CD4-positive, CD25-positive, alpha-beta regulatory T cell (primary cell): ENCODE data around the gene SYNGR1. TPM values are rescaled to one million over a fixed set of nuclear protein-coding genes. Genes with fewer than 3 reads are reported as not detected.
A peak's percentile ranks its signal among the peaks of the same experiment; 100 is the strongest.

Experiments
- ATAC-seq, 2 donors: fragments of 150-1000 bp; cut with Tn5 transposase; one replicate each; pipeline ENCODE4 v1.10.0; 2021; ENCODE audit warnings: low read depth in 2 of 2, moderate number of reproducible peaks in 2 of 2, moderate library complexity in 1 of 2
- DNase-seq, 3 donors: peaks; one replicate each; pipeline versions ENCODE4 v3.0.0 to v3.0.0-alpha.2; 2012 to 2022; ENCODE audit warnings: mixed read lengths in 1 of 3
- H3K27ac ChIP-seq: one replicate; pipeline ENCODE4 v1.7.0; 2013; ENCODE audit warnings: mild to moderate bottlenecking, low read length; ENCODE audit not compliant: insufficient read depth, poor library complexity, severe bottlenecking
- H3K27me3 ChIP-seq: one replicate; pipeline ENCODE4 v1.7.0; 2013; ENCODE audit warnings: low read length; ENCODE audit not compliant: control insufficient read depth, insufficient read depth
- H3K36me3 ChIP-seq: one replicate; pipeline ENCODE4 v1.7.0; 2013; ENCODE audit warnings: mild to moderate bottlenecking, low read length, moderate library complexity; ENCODE audit not compliant: control insufficient read depth, insufficient read depth
- H3K4me1 ChIP-seq: 2 replicates; pipeline ENCODE4 v1.7.0; 2013; ENCODE audit warnings: mild to moderate bottlenecking, low read length; ENCODE audit not compliant: insufficient read depth, control insufficient read depth, poor library complexity, severe bottlenecking
- H3K4me3 ChIP-seq: one replicate; pipeline ENCODE4 v1.7.0; 2013; ENCODE audit warnings: low read depth, mild to moderate bottlenecking, low read length, moderate library complexity
- H3K9me3 ChIP-seq, 2 experiments: 1 replicate in 1 of 2; 2 replicates in 1 of 2; pipeline ENCODE4 v1.7.0; 2013; ENCODE audit warnings: low read length in 2 of 2, mild to moderate bottlenecking in 1 of 2, moderate library complexity in 1 of 2; ENCODE audit not compliant: control insufficient read depth in 2 of 2
- H3K27ac Mint-ChIP-seq, 3 donors: one replicate each; pipeline ENCODE4 v1.8.0; 2020 to 2022; ENCODE audit warnings: mild to moderate bottlenecking in 3 of 3, mixed read lengths in 3 of 3, moderate library complexity in 2 of 3
- H3K27me3 Mint-ChIP-seq: one replicate; pipeline ENCODE4 v1.8.0; 2022; ENCODE audit warnings: mild to moderate bottlenecking, mixed read lengths
- H3K36me3 Mint-ChIP-seq: one replicate; pipeline ENCODE4 v1.8.0; 2020; ENCODE audit warnings: mixed read lengths
- H3K4me1 Mint-ChIP-seq, 4 donors: one replicate each; pipeline ENCODE4 v1.8.0; 2020 to 2022; ENCODE audit warnings: mixed read lengths in 4 of 4, mild to moderate bottlenecking in 1 of 4
- H3K4me3 Mint-ChIP-seq, 4 donors: one replicate each; pipeline ENCODE4 v1.8.0; 2020 to 2022; ENCODE audit warnings: mild to moderate bottlenecking in 4 of 4, mixed read lengths in 4 of 4, moderate library complexity in 3 of 4
- H3K9me3 Mint-ChIP-seq, 7 donors: one replicate each; pipeline ENCODE4 v1.8.0; 2020 to 2022; ENCODE audit warnings: mixed read lengths in 7 of 7, mild to moderate bottlenecking in 3 of 7, moderate library complexity in 2 of 7
- polyA plus RNA-seq, 4 donors: library from polyadenylated mRNA; unstranded; fragments of 300-500 nt; fragmentation: Illumina TruSeq; gene quantifications; one replicate each; pipeline ENCODE4 v1.2.3, GENCODE V29; 2021
- total RNA-seq: library from RNA; stranded (reverse); gene quantifications from one replicate; pipeline ENCODE4 v1.2.3, GENCODE V29; 2022

The SYNGR1 gene
- total and polyA plus RNA-seq, 5 donors from 2014 or later = 0.22 to 1.1 (median 0.59) TPM

DNA sequence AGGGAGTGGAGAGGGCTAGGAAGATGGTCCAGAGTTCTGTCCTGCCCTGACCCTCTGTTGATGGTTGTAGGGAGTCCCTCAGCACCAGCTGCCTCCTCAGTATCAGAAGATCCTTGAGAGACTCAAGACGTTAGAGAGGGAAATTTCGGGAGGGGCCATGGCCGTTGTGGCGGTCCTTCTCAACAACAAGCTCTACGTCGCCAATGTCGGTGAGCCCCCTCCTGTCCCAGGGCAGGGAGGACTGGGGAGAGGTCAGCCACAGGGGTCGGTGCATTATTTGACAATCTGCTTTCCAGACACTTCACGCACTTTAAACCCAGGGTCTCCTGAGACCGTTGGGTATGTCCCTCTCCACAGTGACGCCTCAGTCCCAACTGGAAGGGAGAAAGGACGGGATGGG is 67.8 kb downstream of the SYNGR1 start:
- Histone ChIP-seq H3K27ac (no peak overlapping the region), H3K27me3 (no peaks in the 10 kb centered on the region), H3K36me3 (peaks cover 66% of the 10 kb centered on the region), H3K9me3 (no peaks in the 10 kb centered on the region), H3K4me3 (no peak overlapping the region), H3K4me1 (peaks cover 11% of the 10 kb centered on the region)
- Mint-ChIP-seq H3K9me3 (no peaks in the 10 kb centered on the region), H3K4me3 (no peak overlapping the region), H3K27me3 (no peaks in the 10 kb centered on the region), H3K4me1 (peaks cover 0 to 23% (median 10%) of the 10 kb centered on the region in 4 donors), H3K27ac (no peak overlapping the region), H3K36me3 (peaks cover 30% of the 10 kb centered on the region)
- no peak for DNase-seq
- no peak for ATAC-seq

DNA sequence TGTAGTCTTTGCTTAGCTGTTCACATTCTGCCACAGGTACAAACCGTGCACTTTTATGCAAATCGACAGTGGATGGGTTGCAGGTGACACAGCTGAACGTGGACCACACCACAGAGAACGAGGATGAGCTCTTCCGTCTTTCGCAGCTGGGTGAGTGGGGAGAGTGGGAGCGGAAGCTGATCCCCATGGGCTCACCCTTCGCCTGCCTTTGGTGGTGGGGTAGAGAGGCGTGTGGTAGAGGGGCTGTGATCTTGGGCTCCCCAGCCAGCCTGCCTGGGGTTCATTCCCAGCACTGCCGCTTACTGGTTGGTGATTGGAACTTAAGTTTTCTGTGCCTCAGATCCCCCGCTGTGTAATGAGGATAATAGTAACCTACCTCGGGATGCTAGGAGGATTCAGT is 68.9 kb downstream of the SYNGR1 start:
- peaks cover 72% of the 10 kb centered on the region for H3K36me3 ChIP-seq
- Mint-ChIP-seq H3K4me1 (peaks cover 0 to 13% (median 5%) of the 10 kb centered on the region in 4 donors), H3K36me3 (peaks cover 30% of the 10 kb centered on the region), H3K4me3 (no peak overlapping the region), H3K27me3 (no peaks in the 10 kb centered on the region), H3K9me3 (no peaks in the 10 kb centered on the region), H3K27ac (peak overlapping the region in 1 of 3 donors; percentile 38)
- H3K4me3 ChIP-seq = no peak overlapping the region
- H3K27ac ChIP-seq = no peak overlapping the region
- peaks cover 3% of the 10 kb centered on the region for H3K4me1 ChIP-seq
- H3K9me3 ChIP-seq = no peaks in the 10 kb centered on the region
- DNase-seq (no peak), ATAC-seq (no peak)
- no peaks in the 10 kb centered on the region for H3K27me3 ChIP-seq

DNA sequence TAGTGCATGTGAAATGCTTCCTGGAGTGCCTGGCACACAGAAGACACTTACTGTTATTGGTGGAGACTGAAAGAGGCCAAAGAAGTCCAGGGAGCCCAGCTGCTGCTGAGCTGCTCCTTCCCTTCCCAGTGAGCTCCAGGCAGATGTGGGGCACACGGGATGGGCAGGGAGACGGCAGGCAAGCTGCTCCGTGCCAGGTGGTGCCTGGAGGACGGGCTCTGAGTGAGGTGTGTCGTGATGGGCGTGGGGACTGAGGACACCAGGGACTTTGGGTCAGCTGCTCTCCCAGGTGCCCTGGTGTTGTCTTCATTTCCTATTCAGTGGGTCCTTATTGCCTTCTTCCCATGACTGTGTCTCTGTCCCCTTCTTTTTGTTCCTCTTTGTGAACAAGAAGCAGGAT is 69.3 kb downstream of the SYNGR1 start:
- H3K27me3 Mint-ChIP-seq = no peaks in the 10 kb centered on the region
- Histone ChIP-seq H3K4me3 (no peak overlapping the region), H3K27me3 (no peaks in the 10 kb centered on the region), H3K27ac (no peak overlapping the region), H3K4me1 (no peaks in the 10 kb centered on the region), H3K9me3 (no peaks in the 10 kb centered on the region), H3K36me3 (peaks cover 76% of the 10 kb centered on the region)
- no peak for DNase-seq
- no peak overlapping the region for H3K4me3 Mint-ChIP-seq
- peaks cover 34% of the 10 kb centered on the region for H3K36me3 Mint-ChIP-seq
- H3K27ac Mint-ChIP-seq = peak overlapping the region in 1 of 3 donors; percentile 38
- H3K4me1 Mint-ChIP-seq = peaks cover 0 to 9% (median 2%) of the 10 kb centered on the region in 4 donors
- peaks cover 0 to 2% (median 0%) of the 10 kb centered on the region in 7 donors for H3K9me3 Mint-ChIP-seq
- ATAC-seq = no peak

DNA sequence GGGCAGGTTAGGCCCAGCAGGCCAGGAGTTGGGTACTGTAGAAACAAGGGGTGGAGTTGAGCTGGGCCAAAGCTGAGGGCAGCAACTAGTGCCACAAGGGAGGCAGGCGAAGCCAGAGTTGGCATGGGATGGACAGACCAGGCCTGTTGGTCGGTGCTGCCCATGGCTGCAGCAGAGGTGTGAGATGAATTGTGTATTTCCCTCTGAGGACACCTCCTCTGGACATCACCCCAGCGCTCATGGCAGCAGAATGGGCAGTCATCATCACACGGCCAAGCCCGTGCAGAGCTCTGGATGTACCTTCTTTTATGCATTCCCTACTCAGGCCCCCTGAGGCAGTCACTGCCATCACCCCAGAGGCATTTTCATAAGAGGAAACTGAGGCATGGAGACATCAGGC is 70.1 kb downstream of the SYNGR1 start:
- H3K4me3 Mint-ChIP-seq = no peak overlapping the region
- Histone ChIP-seq H3K4me3 (no peak overlapping the region), H3K4me1 (no peaks in the 10 kb centered on the region), H3K36me3 (peaks cover 80% of the 10 kb centered on the region), H3K27ac (no peak overlapping the region), H3K9me3 (no peaks in the 10 kb centered on the region), H3K27me3 (no peaks in the 10 kb centered on the region)
- H3K36me3 Mint-ChIP-seq = peaks cover 35% of the 10 kb centered on the region
- no peak for DNase-seq
- no peak for ATAC-seq
- H3K27ac Mint-ChIP-seq = no peak overlapping the region
- H3K4me1 Mint-ChIP-seq = peaks cover 0 to 4% (median under 1%) of the 10 kb centered on the region in 4 donors
- peaks cover 0 to 2% (median 0%) of the 10 kb centered on the region in 7 donors for H3K9me3 Mint-ChIP-seq
- H3K27me3 Mint-ChIP-seq = no peaks in the 10 kb centered on the region

DNA sequence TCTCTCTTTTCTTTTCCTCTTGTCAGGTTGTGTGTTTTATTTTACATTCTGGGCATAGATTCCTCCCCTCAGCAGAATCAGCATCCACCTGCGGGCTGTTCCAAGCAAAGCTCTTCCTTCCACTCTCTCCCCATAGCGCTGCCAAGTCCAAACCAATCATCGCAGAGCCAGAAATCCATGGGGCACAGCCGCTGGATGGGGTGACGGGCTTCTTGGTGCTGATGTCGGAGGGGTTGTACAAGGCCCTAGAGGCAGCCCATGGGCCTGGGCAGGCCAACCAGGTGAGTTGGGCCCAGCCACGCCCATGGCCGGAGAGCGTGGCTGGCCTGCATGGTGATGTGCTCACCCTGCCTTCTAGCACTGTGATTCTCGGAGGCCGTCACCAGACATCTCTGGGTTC is 71.9 kb downstream of the SYNGR1 start:
- DNase-seq (no peak), ATAC-seq (no peak)
- no peak overlapping the region for H3K27ac ChIP-seq
- H3K9me3 Mint-ChIP-seq = peaks cover 0 to 2% (median 0%) of the 10 kb centered on the region in 7 donors
- H3K27ac Mint-ChIP-seq = no peak overlapping the region
- no peaks in the 10 kb centered on the region for H3K27me3 Mint-ChIP-seq
- H3K4me3 ChIP-seq = no peak overlapping the region
- H3K4me1 ChIP-seq = no peaks in the 10 kb centered on the region
- H3K4me3 Mint-ChIP-seq = no peak overlapping the region
- H3K36me3 Mint-ChIP-seq = peaks cover 35% of the 10 kb centered on the region
- peaks cover 0 to 4% (median under 1%) of the 10 kb centered on the region in 4 donors for H3K4me1 Mint-ChIP-seq
- H3K36me3 ChIP-seq = peaks cover 73% of the 10 kb centered on the region
- no peaks in the 10 kb centered on the region for H3K9me3 ChIP-seq
- H3K27me3 ChIP-seq = no peaks in the 10 kb centered on the region

DNA sequence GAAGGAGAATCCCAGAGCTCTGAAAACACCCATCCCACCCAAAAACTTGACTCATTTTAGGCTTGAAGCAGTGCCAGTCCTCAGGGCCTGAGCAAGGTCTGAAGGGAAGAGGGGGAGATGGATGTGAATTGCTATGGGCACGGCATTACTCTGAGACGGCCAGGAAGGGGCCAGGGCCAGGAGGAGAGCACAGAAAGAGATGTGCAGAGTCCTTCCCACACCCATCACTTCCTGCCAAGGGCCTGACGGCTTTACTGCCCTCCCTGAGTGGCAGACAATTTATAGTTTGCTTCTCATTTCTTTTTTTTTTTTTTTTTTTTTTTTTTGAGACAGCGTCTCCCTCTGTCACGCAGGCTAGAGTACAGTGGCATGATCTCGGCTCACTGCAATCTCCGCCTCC is 72.3 kb downstream of the SYNGR1 start:
- peaks cover 73% of the 10 kb centered on the region for H3K36me3 ChIP-seq
- Mint-ChIP-seq H3K4me3 (no peak overlapping the region), H3K4me1 (peaks cover 0 to 4% (median under 1%) of the 10 kb centered on the region in 4 donors), H3K36me3 (peaks cover 35% of the 10 kb centered on the region), H3K27ac (no peak overlapping the region), H3K9me3 (peaks cover 0 to 2% (median 0%) of the 10 kb centered on the region in 7 donors), H3K27me3 (no peaks in the 10 kb centered on the region)
- DNase-seq = no peak
- H3K27me3 ChIP-seq = no peaks in the 10 kb centered on the region
- no peaks in the 10 kb centered on the region for H3K4me1 ChIP-seq
- no peak overlapping the region for H3K4me3 ChIP-seq
- H3K9me3 ChIP-seq = no peaks in the 10 kb centered on the region
- ATAC-seq = no peak
- H3K27ac ChIP-seq = no peak overlapping the region

DNA sequence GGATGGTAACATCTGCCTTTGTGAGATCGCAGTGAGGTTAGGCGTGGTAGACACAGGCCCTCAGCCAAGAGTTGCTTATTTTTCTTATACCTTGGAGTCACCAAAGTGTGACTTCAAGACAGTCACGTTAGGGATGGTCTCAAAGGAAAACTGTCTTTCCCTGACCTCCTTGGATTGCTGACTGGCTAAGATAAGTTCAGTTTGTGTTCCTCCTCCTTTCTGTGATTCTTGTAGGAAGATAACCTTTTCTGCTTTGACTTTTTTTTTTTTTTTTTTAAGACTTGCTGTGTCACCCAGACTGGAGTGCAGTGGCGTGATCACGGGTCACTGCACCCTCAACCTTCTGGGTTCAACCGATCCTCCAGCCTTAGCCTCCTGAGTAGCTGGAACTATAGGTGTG is 72.9 kb downstream of the SYNGR1 start:
- Mint-ChIP-seq H3K9me3 (peaks cover 0 to 2% (median 0%) of the 10 kb centered on the region in 7 donors), H3K27me3 (no peaks in the 10 kb centered on the region), H3K4me1 (peaks cover 0 to 4% (median under 1%) of the 10 kb centered on the region in 4 donors), H3K27ac (no peak overlapping the region), H3K4me3 (no peak overlapping the region), H3K36me3 (peaks cover 35% of the 10 kb centered on the region)
- H3K27ac ChIP-seq = no peak overlapping the region
- H3K27me3 ChIP-seq = no peaks in the 10 kb centered on the region
- H3K9me3 ChIP-seq = no peaks in the 10 kb centered on the region
- DNase-seq = no peak
- peaks cover 76% of the 10 kb centered on the region for H3K36me3 ChIP-seq
- no peaks in the 10 kb centered on the region for H3K4me1 ChIP-seq
- ATAC-seq = no peak
- H3K4me3 ChIP-seq = no peak overlapping the region

DNA sequence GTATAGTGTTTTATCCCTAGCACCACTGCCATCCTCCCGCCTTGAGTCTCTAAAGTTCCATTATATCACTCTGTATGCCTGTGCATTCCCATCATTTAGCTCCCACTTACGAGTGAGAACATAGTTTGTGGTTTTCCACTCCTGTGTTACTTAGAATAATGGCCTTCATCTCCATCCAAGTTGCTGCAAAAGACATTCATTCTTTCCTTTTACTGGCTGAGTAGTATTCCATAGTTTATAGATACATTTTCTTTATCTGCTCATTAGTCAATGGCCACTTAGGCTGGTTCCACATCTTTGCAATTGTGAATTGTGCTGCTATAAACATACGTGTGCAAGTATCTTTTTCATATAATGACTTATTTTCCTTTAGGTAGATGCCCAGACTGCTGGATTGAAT is 74.2 kb downstream of the SYNGR1 start:
- no peak for ATAC-seq
- peaks cover 26% of the 10 kb centered on the region for H3K36me3 Mint-ChIP-seq
- Histone ChIP-seq H3K9me3 (no peaks in the 10 kb centered on the region), H3K4me3 (no peak overlapping the region), H3K36me3 (peaks cover 74% of the 10 kb centered on the region), H3K4me1 (no peaks in the 10 kb centered on the region), H3K27me3 (no peaks in the 10 kb centered on the region), H3K27ac (no peak overlapping the region)
- no peak for DNase-seq
- H3K4me3 Mint-ChIP-seq = no peak overlapping the region
- H3K27ac Mint-ChIP-seq = no peak overlapping the region
- H3K9me3 Mint-ChIP-seq = peaks cover 0 to 2% (median 0%) of the 10 kb centered on the region in 7 donors
- H3K27me3 Mint-ChIP-seq = no peaks in the 10 kb centered on the region
- H3K4me1 Mint-ChIP-seq = peaks cover 0 to 2% (median 0%) of the 10 kb centered on the region in 4 donors
